ENCODE data around the gene TBC1D19. TPM values are rescaled to one million over a fixed set of nuclear protein-coding genes. Genes with fewer than 3 reads are reported as not detected.

TBC1D19 gene
- total RNA-seq, 1 experiment from 2014 or later = 2.2 TPM

GRCh38 chr4:26782168-26782829 is 198.4 kb downstream of the TBC1D19 start:
- no peaks in the 10 kb centered on the region for H3K9me3 ChIP-seq (ENCODE audit: control insufficient read depth, insufficient read depth, low read depth, low read length)
- H3K36me3 ChIP-seq (ENCODE audit: control insufficient read depth, insufficient read depth, low read length) = no peaks in the 10 kb centered on the region
- no peak for ATAC-seq
- no peak for DNase-seq (ENCODE audit: low read depth, low spot score)
- H3K4me1 ChIP-seq (ENCODE audit: control insufficient read depth, insufficient read depth, low read length) = no peaks in the 10 kb centered on the region; the same call in 1 of the 2 replicates
- in situ Hi-C loops (cut with HindIII; ENCODE audit: low pct_unique_long_range_greater_than_20kb, low sequenced_read_pairs) (no loop called here), intact Hi-C loops (cut with micrococcal nuclease; ENCODE audit: unreplicated experiment) (no loop called here)
- BruUV-seq (replicated peaks) = no TSS peak
- ChIA-PET CTCF (no interaction called here), POLR2A (no interaction called here)
- no peaks in the 10 kb centered on the region for H3K27me3 ChIP-seq (ENCODE audit: control insufficient read depth, insufficient read depth, low read length)
- no peak overlapping the region for H3K27ac ChIP-seq (ENCODE audit: low read length)
- TF ChIP-seq CTCF (IDR thresholded peaks at IDR 0.05) (no peak), POLR2AphosphoS5 (IDR thresholded peaks at IDR 0.05; ENCODE audit: low read depth, low read length) (no peak), TCF7L2 (IDR thresholded peaks at IDR 0.05; ENCODE audit: low read depth, low read length) (no peak), SIN3A (IDR thresholded peaks at IDR 0.05; ENCODE audit: borderline replicate concordance, insufficient read depth, low read depth, low read length) (no peak), REST (IDR thresholded peaks at IDR 0.05; ENCODE audit: insufficient read depth in 1 of 2, low read depth in 2 of 2, low read length in 1 of 2) (no peak)
- H3K4me3 ChIP-seq (ENCODE audit: low read depth in 2 of 2, low read length in 2 of 2) = no peak overlapping the region

GRCh38 chr4:26782830-26783202 is 198.9 kb downstream of the TBC1D19 start:
- no TSS peak for BruUV-seq (replicated peaks)
- H3K27me3 ChIP-seq (ENCODE audit: control insufficient read depth, insufficient read depth, low read length) = no peaks in the 10 kb centered on the region
- ATAC-seq (no peak), DNase-seq (ENCODE audit: low read depth, low spot score) (no peak)
- in situ Hi-C loops (cut with HindIII; ENCODE audit: low pct_unique_long_range_greater_than_20kb, low sequenced_read_pairs) (no loop called here), intact Hi-C loops (cut with micrococcal nuclease; ENCODE audit: unreplicated experiment) (no loop called here)
- no peak for TF ChIP-seq CTCF (IDR thresholded peaks at IDR 0.05)
- TF ChIP-seq REST (IDR thresholded peaks at IDR 0.05; ENCODE audit: insufficient read depth in 1 of 2, low read depth in 2 of 2, low read length in 1 of 2) = no peak
- no peaks in the 10 kb centered on the region for H3K36me3 ChIP-seq (ENCODE audit: control insufficient read depth, insufficient read depth, low read length)
- H3K27ac ChIP-seq (ENCODE audit: low read length) = no peak overlapping the region
- CTCF ChIA-PET = no interaction called here
- H3K9me3 ChIP-seq (ENCODE audit: control insufficient read depth, insufficient read depth, low read depth, low read length) = no peaks in the 10 kb centered on the region
- no peaks in the 10 kb centered on the region; the same call in 1 of the 2 replicates for H3K4me1 ChIP-seq (ENCODE audit: control insufficient read depth, insufficient read depth, low read length)
- no peak overlapping the region for H3K4me3 ChIP-seq (ENCODE audit: low read depth in 2 of 2, low read length in 2 of 2)
- POLR2A ChIA-PET = no interaction called here

Measured in Panc1 (cell line).